ENCODE results near the gene ZMIZ1.

ZMIZ1 gene

DNA sequence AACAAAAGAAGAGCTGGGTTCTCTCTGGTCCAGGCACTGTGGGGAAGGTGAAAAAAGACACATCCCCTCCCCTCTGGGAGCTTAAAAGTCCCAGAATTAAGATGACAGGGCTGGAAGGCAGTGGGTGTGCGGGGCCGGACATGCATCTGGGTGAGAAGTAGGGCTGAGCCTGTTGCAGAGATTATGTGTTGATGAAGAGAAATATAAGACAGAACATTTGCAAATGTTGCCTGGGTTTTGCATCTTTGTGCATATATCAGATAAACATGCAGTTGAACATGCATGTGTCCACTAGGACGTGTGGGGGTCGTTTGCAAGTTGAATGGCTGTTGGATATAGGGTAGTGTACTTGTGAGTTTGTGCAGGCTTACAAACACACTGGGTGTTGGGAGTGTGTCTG, 184.2 kb downstream of the ZMIZ1 start:
- TF ChIP-seq, protein P1, sequence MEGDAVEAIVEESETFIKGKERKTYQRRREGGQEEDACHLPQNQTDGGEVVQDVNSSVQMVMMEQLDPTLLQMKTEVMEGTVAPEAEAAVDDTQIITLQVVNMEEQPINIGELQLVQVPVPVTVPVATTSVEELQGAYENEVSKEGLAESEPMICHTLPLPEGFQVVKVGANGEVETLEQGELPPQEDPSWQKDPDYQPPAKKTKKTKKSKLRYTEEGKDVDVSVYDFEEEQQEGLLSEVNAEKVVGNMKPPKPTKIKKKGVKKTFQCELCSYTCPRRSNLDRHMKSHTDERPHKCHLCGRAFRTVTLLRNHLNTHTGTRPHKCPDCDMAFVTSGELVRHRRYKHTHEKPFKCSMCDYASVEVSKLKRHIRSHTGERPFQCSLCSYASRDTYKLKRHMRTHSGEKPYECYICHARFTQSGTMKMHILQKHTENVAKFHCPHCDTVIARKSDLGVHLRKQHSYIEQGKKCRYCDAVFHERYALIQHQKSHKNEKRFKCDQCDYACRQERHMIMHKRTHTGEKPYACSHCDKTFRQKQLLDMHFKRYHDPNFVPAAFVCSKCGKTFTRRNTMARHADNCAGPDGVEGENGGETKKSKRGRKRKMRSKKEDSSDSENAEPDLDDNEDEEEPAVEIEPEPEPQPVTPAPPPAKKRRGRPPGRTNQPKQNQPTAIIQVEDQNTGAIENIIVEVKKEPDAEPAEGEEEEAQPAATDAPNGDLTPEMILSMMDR (IDR thresholded peaks at IDR 0.05) = no peak

DNA sequence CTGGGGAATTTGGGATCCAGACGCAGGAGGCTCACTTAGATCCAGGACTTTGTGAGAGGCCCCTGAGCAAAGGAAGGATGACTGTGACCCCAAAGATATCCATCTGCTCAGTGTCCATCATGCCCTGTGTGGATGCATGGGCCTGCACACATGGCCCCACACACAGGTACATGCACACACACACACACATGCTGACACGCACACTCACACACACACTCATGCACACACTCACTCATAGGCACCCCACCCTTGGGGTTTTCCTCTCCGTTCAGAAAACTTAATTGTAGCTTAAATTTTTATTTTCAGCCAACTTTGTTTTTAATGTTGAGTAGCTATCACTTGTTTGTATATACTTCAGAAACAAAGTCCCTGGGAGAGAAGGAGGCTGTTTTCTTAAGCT, 184.9 kb downstream of the ZMIZ1 start:
- TF ChIP-seq, protein P1 (IDR thresholded peaks at IDR 0.05) = no peak

- TF ChIP-seq, protein P1 (IDR thresholded peaks at IDR 0.05) = no peak
These were observed 185.7 kb downstream of the ZMIZ1 start for GRCh38 chr10:79254333-79255006.

GRCh38 chr10:79255007-79255507, 186.3 kb downstream of the ZMIZ1 start:
- TF ChIP-seq, protein P1 (IDR thresholded peaks at IDR 0.05) = no peak

- TF ChIP-seq, protein P1 (IDR thresholded peaks at IDR 0.05) = no peak
These were observed 187.6 kb downstream of the ZMIZ1 start for GRCh38 chr10:79256264-79256806.

GRCh38 chr10:79258894-79259293, 190.1 kb downstream of the ZMIZ1 start:
- TF ChIP-seq, protein P1 (IDR thresholded peaks at IDR 0.05) = no peak

- TF ChIP-seq, protein P1 (IDR thresholded peaks at IDR 0.05) = no peak
These were observed 191.1 kb downstream of the ZMIZ1 start for GRCh38 chr10:79259834-79260233.

All from LNCAP (cell line).